HepG2 (cell line): ENCODE data around the gene TDP2. TPM values are rescaled to one million over a fixed set of nuclear protein-coding genes. Genes with fewer than 3 reads are reported as not detected.
A peak's percentile ranks its signal among the peaks of the same experiment; 100 is the strongest.

ENCODE experiments used
- AHR ChIP-seq: IDR thresholded peaks from 2 replicates; pipeline ENCODE4 v1.6.1; 2018; ENCODE audit warnings: missing genetic modification reagents, missing compliant biosample characterization
- CENPT ChIP-seq: sonication (generic); formaldehyde crosslinking; IDR thresholded peaks from 2 replicates; pipeline ENCODE4 v1.8.0; 2022; ENCODE audit warnings: low read depth, mild to moderate bottlenecking, moderate library complexity, missing genetic modification reagents
- HMG20B ChIP-seq: conservative IDR thresholded peaks from 2 replicates; pipeline ENCODE4 v1.6.1; 2016; ENCODE audit warnings: missing genetic modification reagents, missing compliant biosample characterization
- HNRNPUL1 ChIP-seq: fragments of 200-400 bp; formaldehyde crosslinking; IDR thresholded peaks from 2 replicates; pipeline ENCODE4 v1.6.1; 2017; ENCODE audit warnings: low read depth, mild to moderate bottlenecking, low read length, moderate library complexity
- KLF6 ChIP-seq: IDR thresholded peaks from 2 replicates; pipeline ENCODE4 v1.8.0; 2016; ENCODE audit warnings: missing biosample characterization, missing genetic modification reagents
- MATR3 ChIP-seq: sonication (generic); formaldehyde crosslinking; IDR thresholded peaks from 2 replicates; pipeline ENCODE4 v1.4.0; 2020; ENCODE audit warnings: missing genetic modification reagents
- MIER3 ChIP-seq: IDR thresholded peaks from 2 replicates; pipeline ENCODE4 v1.6.1; 2016; ENCODE audit warnings: missing compliant biosample characterization, borderline replicate concordance
- POLR2G ChIP-seq: fragments of 200-400 bp; formaldehyde crosslinking; IDR thresholded peaks from 2 replicates; pipeline ENCODE4 v1.6.1; 2018; ENCODE audit warnings: mild to moderate bottlenecking, low read depth, low read length, moderate library complexity
- RXRB ChIP-seq: IDR thresholded peaks from 2 replicates; pipeline ENCODE4 v1.6.1; 2016; ENCODE audit warnings: borderline replicate concordance, missing genetic modification reagents, missing compliant biosample characterization
- TAF1 ChIP-seq: sonication (generic); formaldehyde crosslinking; IDR thresholded peaks from 2 replicates; pipeline ENCODE4 v1.4.0; 2020; ENCODE audit warnings: missing genetic modification reagents
- ZBTB20 ChIP-seq: sonication (generic); formaldehyde crosslinking; IDR thresholded peaks from 2 replicates; pipeline ENCODE4 v1.8.1; 2023; ENCODE audit warnings: missing genetic modification reagents, low read depth, mild to moderate bottlenecking, borderline replicate concordance
- ZBTB38 ChIP-seq: sonication (generic); formaldehyde crosslinking; IDR thresholded peaks from 2 replicates; pipeline ENCODE4 v1.5.1; 2020; ENCODE audit warnings: mild to moderate bottlenecking, missing genetic modification reagents
- ZNF138 ChIP-seq: sonication (generic); formaldehyde crosslinking; IDR thresholded peaks from 2 replicates; pipeline ENCODE4 v1.5.0; 2020; ENCODE audit warnings: mild to moderate bottlenecking, low read depth, missing genetic modification reagents
- ZNF317 ChIP-seq: sonication (generic); formaldehyde crosslinking; IDR thresholded peaks from 2 replicates; pipeline ENCODE4 v1.5.0; 2020; ENCODE audit warnings: mild to moderate bottlenecking, missing genetic modification reagents
- ZNF382 ChIP-seq: sonication (generic); formaldehyde crosslinking; IDR thresholded peaks from 2 replicates; pipeline ENCODE4 v1.5.0; 2020; ENCODE audit warnings: missing genetic modification reagents, mild to moderate bottlenecking, borderline replicate concordance
- ZNF446 ChIP-seq: sonication (generic); formaldehyde crosslinking; IDR thresholded peaks from 2 replicates; pipeline ENCODE4 v1.5.0; 2020; ENCODE audit warnings: mild to moderate bottlenecking, missing genetic modification reagents
- ZNF878 ChIP-seq: sonication (generic); formaldehyde crosslinking; IDR thresholded peaks from 2 replicates; pipeline ENCODE4 v1.8.1; 2023; ENCODE audit warnings: mild to moderate bottlenecking, missing genetic modification reagents, moderate library complexity
- polyA plus RNA-seq, 8 experiments: library from polyadenylated mRNA; depleted of rRNA in 3 of 8; stranded (reverse) in 7 of 8; unstranded in 1 of 8; fragments of >200 nt; fragmentation: Illumina TruSeq in 4 of 8; extraction: Trizol in 4 of 8; gene quantifications; 2 replicates each; pipeline versions ENCODE4 v1.2.1 to v1.2.3, GENCODE V29; 2011 to 2016; ENCODE audit warnings: low read depth in 4 of 8, missing spikeins in 1 of 8, mixed read lengths in 1 of 8; ENCODE audit not compliant: insufficient read depth in 1 of 8
- total RNA-seq, 5 experiments: library from RNA; depleted of rRNA; stranded (reverse); fragments of >200 nt; fragmentation: Illumina TruSeq; extraction: Trizol; gene quantifications; 2 replicates each; pipeline ENCODE4 v1.2.3, GENCODE V29; 2016; ENCODE audit warnings: low read depth in 1 of 5
- TF ChIP-seq, protein P1 (sequence below): sonication (generic); formaldehyde crosslinking; IDR thresholded peaks from 2 replicates; pipeline ENCODE4 v1.5.0; 2020; ENCODE audit warnings: missing genetic modification reagents
- TF ChIP-seq, protein P2 (sequence below): IDR thresholded peaks from 2 replicates; pipeline ENCODE4 v1.6.1; 2012; ENCODE audit warnings: low read depth, low read length, improper control_type of control experiment
- TF ChIP-seq, protein P3 (sequence below), 2 experiments: IDR thresholded peaks; 2 replicates each; pipeline ENCODE4 v1.6.1; 2011 to 2012; ENCODE audit warnings: low read length in 2 of 2, borderline replicate concordance in 1 of 2, low read depth in 1 of 2, mild to moderate bottlenecking in 1 of 2, moderate library complexity in 1 of 2
- TF ChIP-seq, protein P4 (sequence below): sonication (generic); formaldehyde crosslinking; IDR thresholded peaks from 2 replicates; pipeline ENCODE4 v1.5.1; 2020; ENCODE audit warnings: missing genetic modification reagents, mild to moderate bottlenecking, borderline replicate concordance

The TDP2 gene
- total and polyA plus RNA-seq, 2 of the 13 experiments (the other 11 are each of a cell fraction or from before 2014, with no cell fraction given) = 30.5 to 42.6 TPM

DNA sequence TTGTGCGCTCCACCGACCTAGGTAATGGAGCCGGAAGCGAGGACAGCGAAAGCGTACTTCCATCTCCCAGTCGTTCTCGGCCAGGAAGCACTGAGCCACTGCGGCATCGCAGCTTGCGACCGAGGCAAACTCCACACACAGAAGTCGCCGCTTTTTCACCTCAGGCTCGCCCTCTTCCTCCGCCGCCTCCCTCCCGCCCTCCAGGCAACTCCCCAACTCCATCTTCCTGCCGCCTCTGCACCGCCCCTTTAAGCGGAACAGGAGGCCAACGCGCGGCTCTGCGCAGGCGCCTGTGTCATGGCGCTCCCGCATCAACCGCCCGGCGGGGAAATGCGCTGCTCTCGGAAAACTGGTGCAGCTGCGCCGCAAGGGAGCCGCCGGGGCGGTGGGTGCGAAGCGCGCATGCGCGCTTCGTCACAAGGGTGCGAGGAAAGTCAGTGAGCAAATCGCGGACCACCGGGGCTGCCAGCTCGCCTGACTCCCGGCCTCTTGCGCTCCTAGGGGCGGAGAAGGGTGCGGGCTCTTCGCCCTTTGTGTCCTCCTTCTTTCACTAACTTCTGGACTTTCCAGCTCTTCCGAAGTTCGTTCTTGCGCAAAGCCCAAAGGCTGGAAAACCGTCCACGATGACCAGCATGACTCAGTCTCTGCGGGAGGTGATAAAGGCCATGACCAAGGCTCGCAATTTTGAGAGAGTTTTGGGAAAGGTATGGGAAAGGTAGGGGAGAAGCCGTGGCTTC, at the start of gene TDP2, which contains the start of gene ACOT13 (continued):
- peak; percentile 94 for TF ChIP-seq HNRNPUL1
- peak; percentile 69; the same call in 1 of the 2 replicates for TF ChIP-seq AHR (CRISPR knock-in tag)
- TF ChIP-seq, protein P1, sequence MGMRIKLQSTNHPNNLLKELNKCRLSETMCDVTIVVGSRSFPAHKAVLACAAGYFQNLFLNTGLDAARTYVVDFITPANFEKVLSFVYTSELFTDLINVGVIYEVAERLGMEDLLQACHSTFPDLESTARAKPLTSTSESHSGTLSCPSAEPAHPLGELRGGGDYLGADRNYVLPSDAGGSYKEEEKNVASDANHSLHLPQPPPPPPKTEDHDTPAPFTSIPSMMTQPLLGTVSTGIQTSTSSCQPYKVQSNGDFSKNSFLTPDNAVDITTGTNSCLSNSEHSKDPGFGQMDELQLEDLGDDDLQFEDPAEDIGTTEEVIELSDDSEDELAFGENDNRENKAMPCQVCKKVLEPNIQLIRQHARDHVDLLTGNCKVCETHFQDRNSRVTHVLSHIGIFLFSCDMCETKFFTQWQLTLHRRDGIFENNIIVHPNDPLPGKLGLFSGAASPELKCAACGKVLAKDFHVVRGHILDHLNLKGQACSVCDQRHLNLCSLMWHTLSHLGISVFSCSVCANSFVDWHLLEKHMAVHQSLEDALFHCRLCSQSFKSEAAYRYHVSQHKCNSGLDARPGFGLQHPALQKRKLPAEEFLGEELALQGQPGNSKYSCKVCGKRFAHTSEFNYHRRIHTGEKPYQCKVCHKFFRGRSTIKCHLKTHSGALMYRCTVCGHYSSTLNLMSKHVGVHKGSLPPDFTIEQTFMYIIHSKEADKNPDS (CRISPR knock-in tag) = no peak
- TF ChIP-seq ZNF382 (CRISPR knock-in tag) = no peak
- peak; percentile 91 for TF ChIP-seq ZNF446 (CRISPR knock-in tag)
- peak; percentile 95 for TF ChIP-seq TAF1 (CRISPR knock-in tag)
- peak; percentile 97 for TF ChIP-seq ZNF138 (CRISPR knock-in tag)
- TF ChIP-seq POLR2G = peak; percentile 96
- peak; percentile 91 for TF ChIP-seq ZNF317 (CRISPR knock-in tag)
- TF ChIP-seq MIER3 (CRISPR knock-in tag) = peak; percentile 98
- TF ChIP-seq, protein P2, sequence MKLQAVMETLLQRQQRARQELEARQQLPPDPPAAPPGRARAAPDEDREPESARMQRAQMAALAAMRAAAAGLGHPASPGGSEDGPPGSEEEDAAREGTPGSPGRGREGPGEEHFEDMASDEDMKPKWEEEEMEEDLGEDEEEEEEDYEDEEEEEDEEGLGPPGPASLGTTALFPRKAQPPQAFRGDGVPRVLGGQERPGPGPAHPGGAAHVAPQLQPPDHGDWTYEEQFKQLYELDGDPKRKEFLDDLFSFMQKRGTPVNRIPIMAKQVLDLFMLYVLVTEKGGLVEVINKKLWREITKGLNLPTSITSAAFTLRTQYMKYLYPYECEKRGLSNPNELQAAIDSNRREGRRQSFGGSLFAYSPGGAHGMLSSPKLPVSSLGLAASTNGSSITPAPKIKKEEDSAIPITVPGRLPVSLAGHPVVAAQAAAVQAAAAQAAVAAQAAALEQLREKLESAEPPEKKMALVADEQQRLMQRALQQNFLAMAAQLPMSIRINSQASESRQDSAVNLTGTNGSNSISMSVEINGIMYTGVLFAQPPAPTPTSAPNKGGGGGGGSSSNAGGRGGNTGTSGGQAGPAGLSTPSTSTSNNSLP = no peak; the same call in 1 of the 2 replicates
- peak; percentile 76 for TF ChIP-seq RXRB (CRISPR knock-in tag)
- TF ChIP-seq HMG20B (CRISPR knock-in tag) = peak; percentile 42
- TF ChIP-seq ZNF878 = no peak
- TF ChIP-seq ZBTB20 = peak; percentile 56; the same call in 1 of the 2 replicates
- TF ChIP-seq, protein P3, sequence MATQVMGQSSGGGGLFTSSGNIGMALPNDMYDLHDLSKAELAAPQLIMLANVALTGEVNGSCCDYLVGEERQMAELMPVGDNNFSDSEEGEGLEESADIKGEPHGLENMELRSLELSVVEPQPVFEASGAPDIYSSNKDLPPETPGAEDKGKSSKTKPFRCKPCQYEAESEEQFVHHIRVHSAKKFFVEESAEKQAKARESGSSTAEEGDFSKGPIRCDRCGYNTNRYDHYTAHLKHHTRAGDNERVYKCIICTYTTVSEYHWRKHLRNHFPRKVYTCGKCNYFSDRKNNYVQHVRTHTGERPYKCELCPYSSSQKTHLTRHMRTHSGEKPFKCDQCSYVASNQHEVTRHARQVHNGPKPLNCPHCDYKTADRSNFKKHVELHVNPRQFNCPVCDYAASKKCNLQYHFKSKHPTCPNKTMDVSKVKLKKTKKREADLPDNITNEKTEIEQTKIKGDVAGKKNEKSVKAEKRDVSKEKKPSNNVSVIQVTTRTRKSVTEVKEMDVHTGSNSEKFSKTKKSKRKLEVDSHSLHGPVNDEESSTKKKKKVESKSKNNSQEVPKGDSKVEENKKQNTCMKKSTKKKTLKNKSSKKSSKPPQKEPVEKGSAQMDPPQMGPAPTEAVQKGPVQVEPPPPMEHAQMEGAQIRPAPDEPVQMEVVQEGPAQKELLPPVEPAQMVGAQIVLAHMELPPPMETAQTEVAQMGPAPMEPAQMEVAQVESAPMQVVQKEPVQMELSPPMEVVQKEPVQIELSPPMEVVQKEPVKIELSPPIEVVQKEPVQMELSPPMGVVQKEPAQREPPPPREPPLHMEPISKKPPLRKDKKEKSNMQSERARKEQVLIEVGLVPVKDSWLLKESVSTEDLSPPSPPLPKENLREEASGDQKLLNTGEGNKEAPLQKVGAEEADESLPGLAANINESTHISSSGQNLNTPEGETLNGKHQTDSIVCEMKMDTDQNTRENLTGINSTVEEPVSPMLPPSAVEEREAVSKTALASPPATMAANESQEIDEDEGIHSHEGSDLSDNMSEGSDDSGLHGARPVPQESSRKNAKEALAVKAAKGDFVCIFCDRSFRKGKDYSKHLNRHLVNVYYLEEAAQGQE (IDR thresholded peaks at IDR 0.05; ENCODE audit: borderline replicate concordance in 1 of 2, low read depth in 1 of 2, low read length in 2 of 2) = peak in 1 of 2 experiments; percentile 70; a peak in 2 of 4 replicates
- no peak for TF ChIP-seq MATR3 (CRISPR knock-in tag)
- TF ChIP-seq, protein P4, sequence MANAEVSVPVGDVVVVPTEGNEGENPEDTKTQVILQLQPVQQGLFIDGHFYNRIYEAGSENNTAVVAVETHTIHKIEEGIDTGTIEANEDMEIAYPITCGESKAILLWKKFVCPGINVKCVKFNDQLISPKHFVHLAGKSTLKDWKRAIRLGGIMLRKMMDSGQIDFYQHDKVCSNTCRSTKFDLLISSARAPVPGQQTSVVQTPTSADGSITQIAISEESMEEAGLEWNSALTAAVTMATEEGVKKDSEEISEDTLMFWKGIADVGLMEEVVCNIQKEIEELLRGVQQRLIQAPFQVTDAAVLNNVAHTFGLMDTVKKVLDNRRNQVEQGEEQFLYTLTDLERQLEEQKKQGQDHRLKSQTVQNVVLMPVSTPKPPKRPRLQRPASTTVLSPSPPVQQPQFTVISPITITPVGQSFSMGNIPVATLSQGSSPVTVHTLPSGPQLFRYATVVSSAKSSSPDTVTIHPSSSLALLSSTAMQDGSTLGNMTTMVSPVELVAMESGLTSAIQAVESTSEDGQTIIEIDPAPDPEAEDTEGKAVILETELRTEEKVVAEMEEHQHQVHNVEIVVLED (CRISPR knock-in tag) = peak; percentile 86
- TF ChIP-seq KLF6 = peak; percentile 96
- peak; percentile 94 for TF ChIP-seq ZBTB38
- no peak for TF ChIP-seq CENPT (CRISPR knock-in tag)
